Activated CD8-positive, alpha-beta memory T cell treated with anti-CD3 and anti-CD28 coated beads for 36 hours (primary cell): Measurements from ENCODE around the gene GLP2R. TPM values are rescaled to one million over a fixed set of nuclear protein-coding genes. Genes with fewer than 3 reads are reported as not detected.

Source experiments
- CTCF ChIA-PET: fragments of 350-600 bp; sonication (Branson Sonifier 250); formaldehyde crosslinking; loops from one replicate; lab custom pipeline; 2021; ENCODE audit warnings: antibody characterized with exemption; lab: Charles Lee
- POLR2A ChIA-PET: fragments of 350-600 bp; sonication (Branson Sonifier 250); formaldehyde crosslinking; loops from one replicate; lab custom pipeline; 2021; ENCODE audit warnings: antibody characterized with exemption; lab: Charles Lee
- total RNA-seq, 2 experiments: library from RNA; stranded (reverse); gene quantifications; one replicate each; pipeline ENCODE4 v1.2.3, GENCODE V29; 2021

Gene GLP2R
- total RNA-seq, 2 experiments from 2014 or later = not detected

DNA sequence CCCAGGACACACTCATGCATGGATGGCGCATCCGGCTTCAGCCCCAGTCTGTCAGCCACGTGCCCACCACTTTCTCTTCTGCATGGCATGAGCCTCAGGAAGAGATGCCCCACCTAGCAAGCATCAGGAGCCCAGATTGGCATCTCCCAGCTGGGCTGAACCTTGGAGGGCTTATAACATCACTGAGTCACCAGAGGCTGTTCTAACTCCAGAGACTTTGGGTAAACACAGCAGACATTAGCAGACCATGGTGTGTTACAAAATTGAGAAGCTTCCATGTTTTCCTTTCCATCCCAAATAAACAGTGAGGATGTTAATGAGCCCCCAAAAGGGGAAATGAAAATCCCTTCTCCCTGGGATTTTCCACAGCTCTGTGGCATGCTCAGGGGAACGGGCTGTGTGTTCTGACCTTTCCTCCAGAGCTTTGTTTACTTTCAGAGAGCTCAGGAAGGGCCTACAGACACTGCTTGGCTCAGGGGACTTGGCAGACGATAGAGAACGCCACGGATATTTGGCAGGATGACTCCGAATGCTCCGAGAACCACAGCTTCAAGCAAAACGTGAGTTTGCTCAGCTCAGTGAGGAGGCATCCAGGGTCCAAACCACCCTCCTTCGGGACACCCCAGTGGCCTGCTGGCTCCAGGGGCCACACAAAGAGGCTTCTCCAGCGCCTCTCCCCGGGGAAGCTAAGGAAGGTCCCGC is 16.5 kb downstream of the GLP2R start:
- CTCF ChIA-PET = no interaction called here
- POLR2A ChIA-PET = no interaction called here

- CTCF ChIA-PET = no interaction called here
- POLR2A ChIA-PET = no interaction called here
Observed at GRCh38 chr17:9843152-9844010, 17.7 kb downstream of the GLP2R start.

DNA sequence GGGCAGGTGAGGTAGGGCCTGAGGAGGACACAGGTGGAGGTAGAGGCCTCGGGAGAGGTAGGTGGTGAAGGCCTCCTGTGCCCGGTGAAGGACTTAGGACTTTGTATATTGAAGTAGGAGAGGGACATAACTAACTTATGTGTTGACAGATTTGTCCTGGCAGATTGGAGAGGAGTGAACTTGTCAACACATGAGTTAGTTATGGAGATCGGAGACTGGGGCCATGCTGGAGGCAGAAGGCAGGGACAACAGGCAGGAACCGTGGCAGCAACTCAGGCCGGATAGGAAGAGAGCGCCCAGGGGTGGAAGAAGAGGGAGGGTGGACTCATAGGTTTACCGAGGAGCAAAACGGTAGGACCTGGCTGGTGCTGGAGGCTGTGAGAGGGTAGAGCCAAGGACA is 18.4 kb downstream of the GLP2R start:
- POLR2A ChIA-PET = no interaction called here
- CTCF ChIA-PET = no interaction called here

DNA sequence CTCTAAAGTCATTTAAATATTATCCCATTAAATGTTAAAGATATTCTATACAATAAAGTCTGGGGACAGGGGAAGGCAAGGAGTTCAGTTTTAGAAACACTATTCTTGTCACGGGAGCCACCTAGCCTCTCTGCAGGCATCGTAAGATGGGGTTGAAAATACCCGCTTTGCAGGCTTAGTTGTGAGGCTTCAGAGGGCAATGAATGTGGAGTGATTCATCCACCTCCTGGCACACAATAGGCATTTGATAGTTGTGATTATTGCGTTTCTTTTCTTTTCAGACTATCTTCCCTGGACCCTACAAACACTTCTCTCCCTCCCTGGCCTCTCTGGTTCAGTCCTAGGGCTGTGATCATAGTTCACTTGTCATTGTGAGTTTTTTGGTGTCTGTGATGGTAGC is 19.6 kb downstream of the GLP2R start:
- ChIA-PET CTCF (no interaction called here), POLR2A (no interaction called here)

DNA sequence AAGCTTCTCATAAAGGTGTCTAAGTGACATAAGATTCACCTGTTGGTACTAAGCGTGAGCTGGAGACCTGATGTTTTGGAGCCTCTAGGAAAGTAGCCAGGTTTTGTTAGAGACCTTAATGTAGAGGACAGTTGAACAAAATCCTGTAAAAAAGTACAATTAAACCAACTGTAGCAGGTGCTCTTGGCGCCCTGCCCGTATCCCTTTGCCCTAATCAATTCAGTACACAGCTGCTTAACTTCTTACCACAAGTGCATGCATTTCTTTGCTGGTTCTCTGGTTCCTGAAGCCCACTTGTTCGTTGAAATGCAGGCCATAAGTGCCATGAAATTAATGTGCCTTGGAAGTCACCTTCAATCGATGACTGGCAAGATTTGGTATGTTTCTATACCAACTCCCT is 24.4 kb downstream of the GLP2R start:
- ChIA-PET CTCF (no interaction called here), POLR2A (no interaction called here)

DNA sequence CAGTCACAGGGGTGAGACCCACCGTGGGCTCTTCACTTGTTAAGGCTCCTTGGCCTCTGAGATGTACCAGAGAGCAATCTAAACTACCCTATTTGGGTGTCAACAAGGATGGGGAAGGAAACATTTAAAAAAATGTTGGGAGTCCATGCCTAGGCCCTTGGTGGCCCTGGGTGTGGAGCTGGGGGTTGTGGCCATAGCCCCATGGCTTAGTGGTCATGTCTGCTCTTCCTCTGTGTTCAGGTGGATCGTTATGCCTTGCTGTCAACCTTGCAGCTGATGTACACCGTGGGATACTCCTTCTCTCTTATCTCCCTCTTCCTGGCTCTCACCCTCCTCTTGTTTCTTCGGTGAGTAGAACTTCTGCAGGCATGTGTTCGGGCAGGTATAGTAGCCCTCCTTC is 28.5 kb downstream of the GLP2R start:
- CTCF ChIA-PET = no interaction called here
- POLR2A ChIA-PET = no interaction called here

GRCh38 chr17:9855036-9855435 is 29.3 kb downstream of the GLP2R start:
- POLR2A ChIA-PET = no interaction called here

DNA sequence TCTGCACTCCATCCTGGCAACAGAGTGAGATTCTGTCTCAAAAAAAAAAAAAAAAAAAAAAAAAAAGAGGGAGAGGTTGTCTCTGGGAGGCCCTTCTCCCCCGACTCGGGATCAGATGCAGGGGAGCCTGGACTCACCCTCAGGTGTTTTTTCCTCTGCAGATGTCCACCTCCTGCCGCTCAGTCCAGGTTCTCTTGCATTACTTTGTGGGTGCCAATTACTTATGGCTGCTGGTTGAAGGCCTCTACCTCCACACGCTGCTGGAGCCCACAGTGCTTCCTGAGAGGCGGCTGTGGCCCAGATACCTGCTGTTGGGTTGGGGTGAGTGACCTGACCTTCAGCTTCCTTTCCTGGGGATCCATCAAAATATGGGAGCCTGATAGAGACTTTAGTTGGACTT is 34.1 kb downstream of the GLP2R start:
- ChIA-PET CTCF (no interaction called here), POLR2A (no interaction called here)

More at GRCh38 chr17:9855036-9855435, 29.3 kb downstream of the GLP2R start:
- CTCF ChIA-PET = no interaction called here

DNA sequence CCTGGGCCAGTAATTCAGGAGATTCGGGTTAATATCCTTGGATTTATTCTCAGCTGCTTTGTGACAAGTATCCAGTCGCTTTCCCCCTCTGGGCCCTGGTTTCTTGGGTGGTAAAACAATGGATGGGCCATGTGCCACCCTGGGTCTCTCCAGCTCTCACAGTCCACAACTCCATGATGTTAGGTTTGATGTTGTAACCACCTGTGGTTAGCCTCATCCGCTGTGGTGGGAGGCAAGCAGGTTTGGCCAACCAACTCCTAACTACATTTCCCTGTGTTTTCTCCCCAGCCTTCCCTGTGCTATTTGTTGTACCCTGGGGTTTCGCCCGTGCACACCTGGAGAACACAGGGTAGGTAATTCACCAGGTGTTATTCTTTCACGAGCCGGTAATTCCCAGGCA is 35.1 kb downstream of the GLP2R start:
- CTCF ChIA-PET = no interaction called here
- POLR2A ChIA-PET = no interaction called here

DNA sequence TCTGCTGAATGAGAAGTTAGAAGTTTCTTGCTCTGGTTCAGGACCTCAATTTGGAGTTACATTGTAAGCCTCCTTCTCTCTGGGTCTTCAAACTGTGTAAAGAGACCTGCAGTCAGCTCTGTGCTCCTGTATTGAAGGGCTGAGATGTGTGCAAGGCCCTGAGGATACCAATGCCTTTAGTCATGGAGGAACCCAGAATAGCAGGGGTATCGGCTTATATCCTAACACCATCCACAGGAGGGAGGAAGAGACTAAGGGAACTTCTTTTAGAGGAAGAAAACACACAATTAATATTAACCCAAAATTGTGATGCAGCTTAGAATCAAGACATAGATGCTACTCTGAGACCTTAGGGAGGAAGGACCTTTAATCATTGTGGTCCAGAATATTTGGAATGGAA is 36.5 kb downstream of the GLP2R start:
- CTCF ChIA-PET = no interaction called here
- POLR2A ChIA-PET = no interaction called here

DNA sequence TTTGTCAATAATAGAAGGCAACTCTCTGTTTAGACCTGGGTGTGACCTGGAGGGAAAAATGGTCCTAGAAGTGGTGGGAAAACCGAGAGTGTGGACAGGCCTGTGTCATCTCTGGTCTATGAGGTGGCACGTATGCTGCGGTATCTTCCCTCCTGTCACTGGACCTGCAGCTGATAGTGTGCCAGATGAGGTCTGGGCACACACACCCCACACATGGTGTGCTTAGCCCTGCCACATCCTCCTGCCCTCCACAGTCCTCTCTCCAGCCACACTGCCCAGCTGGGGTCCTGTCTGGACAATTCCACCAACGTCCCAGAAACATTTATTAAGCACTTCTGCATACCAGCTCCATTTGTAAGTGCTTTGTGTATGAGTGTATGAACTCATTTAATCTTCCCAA is 37.2 kb downstream of the GLP2R start:
- POLR2A ChIA-PET = no interaction called here
- CTCF ChIA-PET = no interaction called here

DNA sequence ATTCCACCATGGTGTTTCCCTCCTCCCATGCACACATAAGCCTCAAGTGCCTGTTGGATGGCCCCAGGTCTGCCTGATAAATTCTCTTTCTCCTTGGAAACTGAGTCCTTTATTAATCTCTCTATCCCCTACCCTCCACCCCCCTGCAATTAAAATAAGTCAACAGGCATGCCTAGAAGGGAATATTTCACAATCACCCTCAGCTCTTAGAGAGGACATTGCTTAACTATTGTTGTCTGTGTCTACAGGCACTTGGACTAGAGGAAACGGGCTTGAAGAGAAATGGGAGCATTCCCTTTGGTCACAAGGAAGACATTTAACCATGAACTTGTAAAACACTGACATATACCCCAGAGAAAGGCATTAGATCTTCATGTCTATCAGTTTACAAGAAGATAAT is 39.9 kb downstream of the GLP2R start:
- POLR2A ChIA-PET = no interaction called here
- CTCF ChIA-PET = no interaction called here

GRCh38 chr17:9868552-9868951 is 42.8 kb downstream of the GLP2R start:
- CTCF ChIA-PET = no interaction called here
- POLR2A ChIA-PET = no interaction called here

DNA sequence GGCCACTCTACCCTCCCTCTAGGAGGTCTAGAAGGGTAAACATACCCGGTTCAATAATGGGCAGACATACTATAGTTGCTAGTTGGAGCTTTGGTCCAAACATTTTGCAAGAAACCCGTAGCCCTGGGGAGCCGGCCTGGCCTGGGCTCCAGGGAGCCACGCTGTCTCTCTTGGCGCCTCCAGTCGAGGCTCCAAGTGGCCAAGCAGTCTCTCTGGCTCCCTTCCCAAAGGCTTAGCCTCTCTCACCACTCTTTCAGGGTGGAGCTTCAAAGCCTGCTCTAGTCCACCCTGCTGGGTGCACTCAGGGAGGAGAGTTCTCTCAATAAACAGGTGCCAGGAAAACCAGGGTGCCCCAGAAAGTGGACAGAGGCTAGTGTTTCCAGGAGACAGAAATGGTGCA is 47.1 kb downstream of the GLP2R start:
- ChIA-PET CTCF (no interaction called here), POLR2A (no interaction called here)

GRCh38 chr17:9874722-9875121 is 49.0 kb downstream of the GLP2R start:
- ChIA-PET POLR2A (no interaction called here), CTCF (no interaction called here)

- ChIA-PET POLR2A (no interaction called here), CTCF (no interaction called here)
Observed at GRCh38 chr17:9875441-9875840, 49.7 kb downstream of the GLP2R start.

- CTCF ChIA-PET = interaction anchor here (0.5 kb wide), 1 partner anchor 219 kb away, joined by 3 read pairs; no protein-coding TSS in a partner anchor
- POLR2A ChIA-PET = no interaction called here
Observed at GRCh38 chr17:9878356-9878755, 52.6 kb downstream of the GLP2R start.

DNA sequence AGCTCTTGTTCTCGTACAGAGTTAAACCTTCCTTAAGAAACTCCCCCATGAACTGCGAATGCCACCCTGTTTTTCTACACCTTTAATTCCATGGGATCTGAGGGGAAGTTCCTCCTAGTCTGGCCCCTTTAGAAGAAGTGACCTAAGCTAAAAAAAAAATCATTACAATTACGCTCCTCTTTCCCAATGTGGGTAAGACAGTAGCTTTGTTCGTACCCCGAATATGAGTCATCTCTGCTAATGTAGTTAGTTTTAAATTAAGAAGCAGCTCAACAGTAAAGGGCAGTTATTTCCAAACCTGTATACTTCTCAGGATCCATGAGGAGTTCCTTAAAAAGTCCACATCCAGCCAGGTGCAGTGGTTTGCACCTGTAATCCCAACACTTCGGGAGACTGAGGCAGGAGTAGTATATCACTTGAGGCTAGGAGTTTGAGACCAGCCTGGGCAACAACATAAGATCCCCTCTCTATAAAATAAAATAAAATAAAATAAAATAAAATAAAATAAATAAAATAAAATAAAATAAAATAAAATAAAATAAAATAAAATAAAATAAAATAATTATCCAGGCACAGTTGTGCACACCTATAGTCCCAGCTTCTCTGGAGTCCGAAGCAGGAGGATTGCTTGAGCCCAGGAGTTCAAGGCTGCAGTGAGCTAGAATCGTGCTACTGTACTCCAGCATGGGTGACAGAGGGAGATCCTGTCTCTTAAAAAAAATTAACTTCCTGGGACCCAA is 53.2 kb downstream of the GLP2R start:
- ChIA-PET CTCF (interaction anchor here (0.5 kb wide), 1 partner anchor 219 kb away, joined by 3 read pairs; no protein-coding TSS in a partner anchor), POLR2A (no interaction called here)

- ChIA-PET CTCF (no interaction called here), POLR2A (no interaction called here)
Observed at GRCh38 chr17:9880582-9880999, 54.9 kb downstream of the GLP2R start.

- POLR2A ChIA-PET = no interaction called here
Observed at GRCh38 chr17:9883451-9883850, 57.7 kb downstream of the GLP2R start.

More at GRCh38 chr17:9883451-9883850, 57.7 kb downstream of the GLP2R start:
- CTCF ChIA-PET = no interaction called here
